ENCODE results near the gene CPB2. TPM values are rescaled to one million over a fixed set of nuclear protein-coding genes. Genes with fewer than 3 reads are reported as not detected.

The CPB2 gene
- total RNA-seq, 1 donor from 2014 or later: not detected

DNA sequence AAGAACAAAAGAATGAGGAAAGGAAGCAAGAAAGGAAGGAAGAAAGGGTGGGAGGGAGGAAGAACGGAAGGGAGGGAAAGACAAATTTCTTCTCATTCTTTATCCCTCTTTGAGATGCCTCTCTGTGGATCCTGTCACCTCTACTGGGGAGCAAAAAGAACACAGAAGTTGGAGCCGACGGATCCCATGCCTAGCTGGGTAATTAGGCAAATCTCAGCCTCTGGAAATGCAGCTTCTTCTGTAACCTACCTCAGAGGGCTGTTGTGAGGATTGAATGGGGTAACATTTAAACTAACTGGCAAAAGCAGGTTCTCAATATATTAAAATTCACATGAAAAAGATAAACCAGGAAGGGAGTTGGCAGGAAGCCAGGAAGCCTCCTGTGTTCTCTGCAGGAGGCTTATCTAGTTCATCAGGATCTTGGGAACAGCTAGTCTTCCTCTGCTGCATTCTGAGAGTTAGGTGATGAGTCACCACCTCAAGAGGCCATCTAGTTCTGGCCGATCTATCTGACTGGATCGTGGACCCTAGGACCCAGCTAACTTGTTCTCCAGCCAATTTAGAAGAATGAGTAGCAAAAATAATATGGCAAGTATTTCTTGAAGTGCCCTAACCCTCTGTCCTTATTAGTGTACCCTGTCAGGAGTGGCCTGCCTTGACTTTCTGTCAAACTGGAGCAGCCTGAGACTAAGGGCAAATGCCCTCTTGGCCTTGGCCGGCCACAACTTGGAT, 15.2 kb upstream of the CPB2 start:
- Mint-ChIP-seq H3K4me3 (ENCODE audit: unreplicated experiment) (no peak overlapping the region), H3K4me1 (ENCODE audit: unreplicated experiment) (peaks cover 18% of the 10 kb centered on the region), H3K9me3 (ENCODE audit: unreplicated experiment) (no peaks in the 10 kb centered on the region), H3K27ac (ENCODE audit: unreplicated experiment) (peak overlapping the region; percentile 88), H3K36me3 (ENCODE audit: low read depth, unreplicated experiment) (no peaks in the 10 kb centered on the region), H3K27me3 (ENCODE audit: unreplicated experiment) (peaks cover 2% of the 10 kb centered on the region)
- DNase-seq (ENCODE audit: low spot score): no peak
- TF ChIP-seq, protein P1, sequence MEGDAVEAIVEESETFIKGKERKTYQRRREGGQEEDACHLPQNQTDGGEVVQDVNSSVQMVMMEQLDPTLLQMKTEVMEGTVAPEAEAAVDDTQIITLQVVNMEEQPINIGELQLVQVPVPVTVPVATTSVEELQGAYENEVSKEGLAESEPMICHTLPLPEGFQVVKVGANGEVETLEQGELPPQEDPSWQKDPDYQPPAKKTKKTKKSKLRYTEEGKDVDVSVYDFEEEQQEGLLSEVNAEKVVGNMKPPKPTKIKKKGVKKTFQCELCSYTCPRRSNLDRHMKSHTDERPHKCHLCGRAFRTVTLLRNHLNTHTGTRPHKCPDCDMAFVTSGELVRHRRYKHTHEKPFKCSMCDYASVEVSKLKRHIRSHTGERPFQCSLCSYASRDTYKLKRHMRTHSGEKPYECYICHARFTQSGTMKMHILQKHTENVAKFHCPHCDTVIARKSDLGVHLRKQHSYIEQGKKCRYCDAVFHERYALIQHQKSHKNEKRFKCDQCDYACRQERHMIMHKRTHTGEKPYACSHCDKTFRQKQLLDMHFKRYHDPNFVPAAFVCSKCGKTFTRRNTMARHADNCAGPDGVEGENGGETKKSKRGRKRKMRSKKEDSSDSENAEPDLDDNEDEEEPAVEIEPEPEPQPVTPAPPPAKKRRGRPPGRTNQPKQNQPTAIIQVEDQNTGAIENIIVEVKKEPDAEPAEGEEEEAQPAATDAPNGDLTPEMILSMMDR (IDR thresholded peaks at IDR 0.05; ENCODE audit: unreplicated experiment): no peak

DNA sequence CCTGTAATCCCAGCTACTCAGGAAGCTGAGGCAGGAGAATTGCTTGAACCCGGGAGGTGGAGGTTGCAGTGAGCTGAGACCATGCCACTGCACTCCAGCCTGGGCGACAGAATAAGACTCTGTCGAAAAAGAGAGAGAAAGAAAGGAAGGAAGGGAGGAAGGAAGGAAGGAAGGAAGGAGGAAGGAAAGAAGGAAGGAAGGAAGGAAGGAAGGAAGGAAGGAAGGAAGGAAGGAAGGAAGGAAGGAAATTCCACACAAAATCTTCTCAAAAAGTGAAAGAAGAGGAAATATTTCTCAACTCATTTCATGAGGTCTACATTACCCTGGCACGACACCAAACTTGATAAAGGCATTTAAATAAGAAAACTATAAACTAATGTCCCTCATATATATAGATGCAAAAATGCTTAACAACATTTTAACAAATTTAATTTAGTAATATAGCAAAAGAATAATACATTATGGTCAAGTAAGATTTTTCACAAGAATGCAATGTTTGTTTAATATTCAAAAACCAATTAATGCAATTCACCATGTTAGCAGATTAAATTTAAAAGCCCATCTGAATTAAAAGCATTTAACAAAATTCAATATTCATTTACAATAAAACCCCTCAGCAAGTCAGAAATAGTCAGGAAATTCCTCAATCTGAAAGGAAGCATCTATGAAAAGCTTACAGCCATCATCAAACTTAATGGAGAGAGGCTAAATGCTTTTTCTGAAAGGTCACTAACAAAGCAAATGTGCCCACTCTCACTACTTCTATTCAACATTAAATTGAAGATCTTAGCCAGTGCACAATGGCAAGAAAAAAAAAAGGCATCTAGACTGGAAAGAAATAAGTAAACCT, 12.0 kb upstream of the CPB2 start:
- no peak for DNase-seq (ENCODE audit: low spot score)
- Mint-ChIP-seq H3K4me3 (ENCODE audit: unreplicated experiment) (no peak overlapping the region), H3K27me3 (ENCODE audit: unreplicated experiment) (peaks cover under 1% of the 10 kb centered on the region), H3K9me3 (ENCODE audit: unreplicated experiment) (no peaks in the 10 kb centered on the region), H3K27ac (ENCODE audit: unreplicated experiment) (no peak overlapping the region), H3K36me3 (ENCODE audit: low read depth, unreplicated experiment) (no peaks in the 10 kb centered on the region), H3K4me1 (ENCODE audit: unreplicated experiment) (peaks cover 26% of the 10 kb centered on the region)
- TF ChIP-seq, protein P1 (IDR thresholded peaks at IDR 0.05; ENCODE audit: unreplicated experiment): no peak

DNA sequence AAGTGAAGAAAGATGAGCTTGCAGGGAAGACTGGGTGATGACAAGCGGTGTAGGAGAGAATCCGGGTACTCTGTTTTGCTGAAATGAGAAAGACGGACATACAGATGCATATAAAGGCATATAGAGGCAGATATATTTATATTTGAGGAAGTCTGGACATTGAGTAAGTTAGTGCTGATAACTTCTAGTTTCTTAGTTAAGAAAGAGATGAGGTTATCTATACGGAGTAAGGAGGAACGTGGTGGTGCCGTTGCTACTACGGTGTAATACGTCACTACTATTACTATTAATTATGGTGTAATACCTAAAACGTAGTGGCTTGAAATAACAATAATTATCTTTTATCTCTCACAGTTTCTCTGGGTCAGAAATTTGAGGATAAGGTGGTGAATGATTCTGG, 9.8 kb upstream of the CPB2 start:
- no peak overlapping the region for H3K4me3 Mint-ChIP-seq (ENCODE audit: unreplicated experiment)
- no peak overlapping the region for H3K27ac Mint-ChIP-seq (ENCODE audit: unreplicated experiment)
- H3K36me3 Mint-ChIP-seq (ENCODE audit: low read depth, unreplicated experiment): no peaks in the 10 kb centered on the region
- TF ChIP-seq, protein P1 (IDR thresholded peaks at IDR 0.05; ENCODE audit: unreplicated experiment): no peak
- peaks cover 1% of the 10 kb centered on the region for H3K27me3 Mint-ChIP-seq (ENCODE audit: unreplicated experiment)
- H3K9me3 Mint-ChIP-seq (ENCODE audit: unreplicated experiment): no peaks in the 10 kb centered on the region
- no peak for DNase-seq (ENCODE audit: low spot score)
- H3K4me1 Mint-ChIP-seq (ENCODE audit: unreplicated experiment): peaks cover 13% of the 10 kb centered on the region

DNA sequence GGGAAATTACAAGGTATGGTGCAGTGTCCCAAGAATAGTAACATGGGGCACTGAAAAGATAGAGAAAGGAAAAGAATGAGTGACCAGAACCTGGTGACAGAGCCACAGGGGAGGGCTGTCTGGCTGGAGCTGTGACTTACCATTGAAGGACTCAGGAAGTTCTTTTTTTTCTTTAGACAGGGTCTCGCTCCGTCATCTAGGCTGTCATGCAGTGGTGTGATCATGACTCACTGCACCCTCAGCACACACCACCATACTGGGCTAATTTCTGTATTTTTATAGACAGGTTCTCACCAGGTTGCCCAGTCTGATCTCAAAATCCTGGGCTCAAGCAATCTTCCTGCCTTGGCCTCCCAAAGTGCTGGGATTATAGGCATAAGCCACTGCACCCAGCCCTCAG, 8.8 kb upstream of the CPB2 start:
- H3K9me3 Mint-ChIP-seq (ENCODE audit: unreplicated experiment): no peaks in the 10 kb centered on the region
- H3K27ac Mint-ChIP-seq (ENCODE audit: unreplicated experiment): no peak overlapping the region
- peaks cover 1% of the 10 kb centered on the region for H3K27me3 Mint-ChIP-seq (ENCODE audit: unreplicated experiment)
- peaks cover 9% of the 10 kb centered on the region for H3K4me1 Mint-ChIP-seq (ENCODE audit: unreplicated experiment)
- H3K4me3 Mint-ChIP-seq (ENCODE audit: unreplicated experiment): no peak overlapping the region
- no peak for DNase-seq (ENCODE audit: low spot score)
- no peaks in the 10 kb centered on the region for H3K36me3 Mint-ChIP-seq (ENCODE audit: low read depth, unreplicated experiment)
- TF ChIP-seq, protein P1 (IDR thresholded peaks at IDR 0.05; ENCODE audit: unreplicated experiment): no peak

DNA sequence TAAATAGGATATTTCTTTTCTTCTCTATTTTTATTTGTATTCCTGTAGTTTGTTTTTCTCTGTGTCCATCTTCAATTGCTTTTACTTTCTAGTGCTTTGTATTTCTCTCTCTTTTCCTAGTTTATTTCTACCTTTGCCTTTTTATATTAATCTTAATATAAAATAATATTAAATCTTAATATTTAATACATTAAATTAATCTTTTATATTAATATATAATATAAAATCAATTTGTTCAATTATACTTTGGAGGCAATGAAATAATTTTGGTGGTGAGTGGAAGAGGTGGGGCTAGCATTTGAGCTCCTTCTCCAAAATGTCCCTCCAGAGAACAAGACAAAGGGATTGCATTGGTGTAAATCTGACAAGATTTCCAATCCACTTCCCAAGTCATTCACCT, 6.3 kb upstream of the CPB2 start:
- H3K4me1 Mint-ChIP-seq (ENCODE audit: unreplicated experiment): peaks cover 24% of the 10 kb centered on the region
- no peak for DNase-seq (ENCODE audit: low spot score)
- no peak overlapping the region for H3K4me3 Mint-ChIP-seq (ENCODE audit: unreplicated experiment)
- H3K9me3 Mint-ChIP-seq (ENCODE audit: unreplicated experiment): no peaks in the 10 kb centered on the region
- no peak overlapping the region for H3K27ac Mint-ChIP-seq (ENCODE audit: unreplicated experiment)
- no peaks in the 10 kb centered on the region for H3K36me3 Mint-ChIP-seq (ENCODE audit: low read depth, unreplicated experiment)
- H3K27me3 Mint-ChIP-seq (ENCODE audit: unreplicated experiment): peaks cover 5% of the 10 kb centered on the region
- TF ChIP-seq, protein P1 (IDR thresholded peaks at IDR 0.05; ENCODE audit: unreplicated experiment): no peak
